ENCODE measurements around the gene HPCAL1.

HPCAL1 gene

DNA sequence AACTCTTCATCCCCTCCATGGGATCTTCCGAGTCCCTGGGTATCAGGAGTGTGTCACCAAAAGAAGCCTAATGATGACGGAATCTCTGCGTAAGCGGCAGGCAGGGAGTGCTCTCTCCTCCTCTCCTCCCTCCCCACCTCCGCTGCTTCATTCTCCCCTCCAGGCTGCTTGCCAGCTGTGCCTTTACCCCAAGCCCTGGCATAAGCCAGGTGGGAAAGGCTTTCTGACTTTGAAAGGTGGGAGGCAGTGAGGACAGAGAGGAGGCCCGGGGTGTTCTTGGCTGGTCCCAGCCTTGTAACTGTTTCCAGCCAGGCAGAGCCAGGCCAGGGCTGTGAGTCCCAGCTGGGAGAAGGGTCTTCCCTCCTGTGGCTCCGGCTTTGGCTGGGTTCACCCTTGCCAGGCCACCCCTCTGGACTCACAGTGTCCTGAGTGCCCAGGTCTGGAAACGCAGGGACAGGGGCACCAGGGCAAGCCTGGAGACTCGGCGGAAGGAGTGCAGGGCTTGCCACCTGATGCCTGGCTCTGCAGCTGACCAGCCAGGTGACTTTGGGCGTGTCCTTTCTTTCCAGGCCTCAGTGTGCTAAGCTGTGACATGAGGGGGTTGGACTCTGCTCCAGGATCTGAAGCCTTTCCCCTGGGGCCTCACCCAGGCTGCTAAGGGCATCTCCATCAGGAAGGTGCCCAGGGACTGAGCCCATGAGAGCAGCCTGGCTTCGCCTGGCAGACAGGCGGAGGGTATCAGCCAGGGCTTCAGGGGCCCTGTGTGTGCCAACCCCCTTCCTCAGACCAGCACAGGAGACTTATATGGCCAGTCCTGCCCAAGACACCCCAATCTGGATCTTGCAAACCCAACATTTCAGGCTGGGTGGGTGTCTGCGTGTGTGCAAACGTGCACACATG is 32.7 kb upstream of the HPCAL1 start:
- DNase-seq = no peak

DNA sequence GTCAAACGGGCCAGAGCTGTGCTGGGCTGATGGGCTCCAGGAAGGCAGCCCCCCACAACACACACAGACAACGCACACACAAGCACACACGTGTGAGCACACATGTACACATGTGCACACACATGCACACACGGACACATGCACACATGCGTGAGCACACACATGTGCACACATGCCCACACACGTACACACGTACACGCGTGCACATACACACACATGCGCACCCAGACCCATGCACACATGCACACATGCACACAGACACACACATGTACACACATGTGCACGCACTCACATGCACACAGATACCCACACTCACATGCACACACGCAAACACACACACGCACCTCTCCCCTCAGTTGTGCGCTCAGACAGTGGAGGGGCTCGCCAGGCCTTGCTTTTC is 31.2 kb upstream of the HPCAL1 start:
- no peak for DNase-seq

DNA sequence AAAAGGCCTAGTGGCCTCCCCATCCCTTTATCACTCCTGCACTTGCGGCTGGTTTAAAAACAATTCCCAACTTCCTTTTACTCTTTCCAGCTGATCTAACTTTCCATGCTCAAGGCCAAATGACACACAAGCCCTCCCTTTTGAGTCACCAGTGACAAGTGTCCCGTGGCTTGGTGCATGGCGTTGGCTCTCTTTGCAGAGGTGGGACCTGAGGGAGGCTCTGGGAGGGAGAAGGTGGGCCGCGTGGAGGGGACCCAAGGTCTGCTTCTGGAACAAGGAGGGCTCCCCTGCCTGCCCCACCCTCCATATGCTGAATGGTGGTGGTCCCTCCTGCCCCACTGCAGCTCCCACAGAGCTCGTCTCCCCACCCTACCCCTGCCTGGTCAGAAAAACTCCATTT is 30.8 kb upstream of the HPCAL1 start:
- DNase-seq = no peak

DNA sequence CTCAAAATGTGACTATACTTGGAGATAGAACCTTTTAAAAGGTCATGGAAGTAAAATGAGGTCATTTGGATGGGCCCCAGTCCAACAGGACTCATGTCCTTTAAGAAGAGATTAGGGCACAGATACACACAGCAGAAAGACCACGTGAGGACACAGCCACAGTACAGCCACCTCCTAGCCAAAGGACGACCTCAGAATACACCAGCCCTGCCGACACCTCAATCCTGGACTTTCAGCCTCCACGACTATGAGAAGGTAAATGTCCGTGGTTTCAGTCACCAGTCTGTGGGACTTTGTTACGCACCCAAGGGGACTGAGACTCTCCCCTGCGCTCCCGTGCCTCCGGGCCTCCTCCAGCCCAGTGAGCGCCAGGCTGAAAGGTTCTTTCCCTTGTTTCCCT is 30.2 kb upstream of the HPCAL1 start:
- DNase-seq = no peak

DNA sequence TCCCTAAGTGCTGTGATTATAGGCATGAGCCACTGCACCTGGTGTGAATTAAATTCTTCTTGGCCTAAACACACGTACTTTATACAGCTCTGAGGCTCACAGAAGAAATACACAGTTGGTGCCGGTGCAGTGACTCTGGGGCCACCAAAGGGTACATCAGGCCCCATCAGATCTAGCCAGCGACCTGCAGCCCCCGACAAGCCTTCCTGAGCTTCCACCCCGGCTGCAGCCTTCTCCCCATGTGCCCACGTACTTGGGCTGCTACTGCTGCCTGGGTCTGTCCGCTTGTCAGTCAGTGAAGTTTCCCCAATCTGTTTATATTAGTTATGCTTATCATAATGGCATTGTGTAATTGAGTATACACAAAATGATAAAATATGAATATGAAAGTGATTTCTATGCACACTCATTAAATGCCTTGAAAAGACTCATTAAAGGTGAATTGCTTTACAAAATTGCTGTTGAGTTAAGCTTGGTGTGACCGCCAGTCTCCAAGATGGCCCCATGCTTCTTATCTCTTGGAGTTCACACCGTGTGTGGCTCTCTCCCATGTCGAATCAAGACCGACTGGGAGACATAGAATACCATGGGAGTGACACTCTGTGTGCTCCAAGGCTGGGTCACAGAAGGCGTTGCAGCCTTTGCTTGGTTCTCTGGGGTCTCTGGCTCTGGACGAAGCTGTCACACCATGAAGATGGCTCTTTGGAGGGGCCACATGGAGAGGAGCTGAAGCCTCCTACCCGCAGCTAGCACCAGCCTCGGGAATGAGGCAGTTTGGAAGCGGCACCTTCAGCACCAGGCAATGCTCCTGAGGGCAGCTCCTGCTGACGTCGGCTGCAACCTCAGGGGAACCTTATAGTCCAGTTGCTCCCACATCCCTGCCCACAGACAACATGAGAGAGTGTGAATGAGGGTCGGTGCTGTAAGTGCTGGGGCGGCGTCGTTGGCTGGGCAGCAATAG is 29.2 kb upstream of the HPCAL1 start:
- no peak for DNase-seq

DNA sequence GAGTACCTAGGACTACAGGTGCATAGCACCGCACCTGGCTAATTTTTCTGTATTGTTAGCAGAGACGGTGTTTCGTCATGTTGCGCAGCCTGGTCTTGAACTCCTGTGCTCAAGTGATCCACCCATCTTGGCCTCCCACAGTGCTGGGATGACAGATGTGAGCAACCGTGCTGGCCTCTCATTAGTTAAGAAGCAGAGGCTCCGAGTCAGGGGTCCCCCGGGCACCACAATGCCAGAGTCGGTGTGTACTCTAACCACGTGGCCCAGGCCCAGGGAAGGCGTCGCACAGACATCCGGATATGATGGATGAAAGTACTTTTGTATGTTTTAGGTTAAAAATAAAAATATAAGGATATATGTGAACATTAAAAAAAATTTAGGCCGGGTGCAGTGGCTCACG is 28.3 kb upstream of the HPCAL1 start:
- no peak for DNase-seq

DNA sequence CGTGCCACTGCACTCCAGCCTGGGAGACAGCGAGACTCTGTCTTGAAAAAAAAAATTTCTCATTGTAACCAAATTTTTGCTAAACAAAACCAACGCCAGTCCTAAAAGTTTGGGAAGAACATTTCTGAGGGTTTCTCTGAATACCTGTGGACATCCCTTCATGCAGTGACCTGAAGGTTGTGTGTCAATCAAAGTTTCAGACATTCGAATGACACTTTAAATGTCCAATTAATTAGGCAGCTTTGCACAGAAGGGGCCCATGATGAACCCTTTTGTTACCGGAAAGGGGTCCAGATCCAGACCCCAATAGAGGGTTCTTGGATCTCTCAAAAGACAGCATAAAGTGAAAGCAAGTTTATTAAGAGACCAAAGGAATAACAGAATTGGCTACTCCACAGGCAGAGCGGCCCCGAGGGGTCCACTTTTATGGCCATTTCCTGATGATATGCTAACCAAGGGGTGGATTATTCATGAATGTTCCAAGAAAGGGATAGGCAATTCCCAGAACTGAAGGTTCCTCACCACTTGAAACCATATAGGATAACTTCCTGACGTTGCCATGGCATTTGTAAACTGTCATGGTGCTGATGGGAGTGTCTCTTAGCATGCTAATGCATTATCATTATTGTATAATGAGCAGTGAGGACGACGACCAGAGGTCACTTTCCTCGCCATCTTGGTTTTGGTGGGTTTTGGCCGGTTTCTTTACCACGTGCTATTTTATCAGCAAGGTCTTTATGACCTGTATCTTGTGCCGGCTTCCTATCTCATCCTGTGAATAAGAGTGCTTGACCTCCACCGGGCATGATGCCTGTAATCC is 27.5 kb upstream of the HPCAL1 start:
- no peak for DNase-seq

DNA sequence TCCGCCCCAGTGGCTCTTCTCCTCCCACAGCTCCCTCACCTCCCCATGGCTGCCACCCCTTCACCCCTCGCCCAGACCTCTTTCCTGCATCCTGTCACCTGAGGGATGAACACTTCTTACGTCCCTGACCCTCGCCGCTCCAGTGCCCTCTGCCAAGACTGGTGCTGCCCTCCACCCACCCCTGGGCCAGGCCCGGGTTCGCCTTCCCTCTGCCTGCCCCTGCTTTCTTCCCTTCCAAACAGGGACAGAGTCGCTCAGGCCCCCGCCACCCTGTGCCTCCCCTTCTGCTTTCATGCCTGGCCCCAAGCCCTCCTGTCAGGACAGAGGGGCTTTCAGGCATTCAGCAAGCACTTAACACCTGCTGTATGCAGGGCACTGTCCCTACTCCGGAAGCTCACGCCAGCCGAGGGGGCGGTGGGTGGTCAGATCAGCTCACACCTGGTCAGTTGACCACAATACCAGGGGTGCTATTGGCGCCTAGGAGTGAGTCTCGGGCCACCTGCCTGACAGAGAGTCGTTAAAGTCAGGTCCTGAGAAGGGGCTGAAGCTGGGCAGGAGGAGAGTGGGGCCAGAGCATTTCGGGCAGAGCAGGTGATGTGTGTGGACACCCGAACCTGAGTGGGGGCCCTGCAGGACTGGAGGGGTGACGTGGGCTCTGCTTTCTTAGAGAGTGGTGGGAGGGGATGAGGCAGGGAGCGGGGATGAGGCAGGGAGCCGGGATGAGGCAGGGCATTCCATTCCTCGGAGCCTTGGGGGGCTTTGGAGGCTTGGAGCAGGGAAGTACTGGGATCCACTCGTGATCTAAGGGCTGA is 26.0 kb upstream of the HPCAL1 start:
- no peak for DNase-seq

DNA sequence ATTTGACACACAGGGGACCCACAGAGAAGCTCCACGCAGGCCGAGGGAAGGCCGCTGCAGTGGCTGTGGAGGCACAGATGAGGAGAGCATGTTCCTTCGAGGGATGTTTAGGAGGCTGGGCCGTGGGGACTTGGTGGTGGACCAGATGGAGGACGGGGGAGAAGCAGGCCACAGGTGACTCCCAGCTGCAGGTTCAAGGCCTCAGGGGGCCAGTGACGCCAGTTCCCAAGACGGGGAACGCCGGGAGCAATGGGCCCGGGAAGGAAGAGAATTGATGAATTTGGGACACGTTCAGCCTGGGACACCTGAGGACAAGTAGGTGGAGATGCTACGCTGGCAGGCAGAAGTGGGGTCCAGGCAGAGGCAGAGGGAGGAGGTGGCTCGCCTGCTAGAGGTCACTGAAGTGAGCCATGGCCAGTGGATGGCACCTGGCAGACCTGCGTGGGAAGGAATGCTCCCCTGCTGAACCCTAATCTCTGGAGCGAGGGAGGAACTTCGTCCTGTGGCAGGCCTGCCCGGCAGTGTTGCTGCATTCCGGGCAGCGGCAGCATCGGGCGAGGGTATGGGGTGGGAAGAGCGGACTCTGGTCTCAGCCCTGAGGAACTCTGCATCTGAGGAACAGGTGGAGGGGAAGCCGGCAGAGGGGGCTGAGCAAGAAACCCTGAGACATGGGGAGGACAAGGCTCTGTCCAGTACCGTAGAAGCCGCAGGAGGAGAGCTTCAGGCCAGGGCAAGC is 25.2 kb upstream of the HPCAL1 start:
- no peak for DNase-seq

DNA sequence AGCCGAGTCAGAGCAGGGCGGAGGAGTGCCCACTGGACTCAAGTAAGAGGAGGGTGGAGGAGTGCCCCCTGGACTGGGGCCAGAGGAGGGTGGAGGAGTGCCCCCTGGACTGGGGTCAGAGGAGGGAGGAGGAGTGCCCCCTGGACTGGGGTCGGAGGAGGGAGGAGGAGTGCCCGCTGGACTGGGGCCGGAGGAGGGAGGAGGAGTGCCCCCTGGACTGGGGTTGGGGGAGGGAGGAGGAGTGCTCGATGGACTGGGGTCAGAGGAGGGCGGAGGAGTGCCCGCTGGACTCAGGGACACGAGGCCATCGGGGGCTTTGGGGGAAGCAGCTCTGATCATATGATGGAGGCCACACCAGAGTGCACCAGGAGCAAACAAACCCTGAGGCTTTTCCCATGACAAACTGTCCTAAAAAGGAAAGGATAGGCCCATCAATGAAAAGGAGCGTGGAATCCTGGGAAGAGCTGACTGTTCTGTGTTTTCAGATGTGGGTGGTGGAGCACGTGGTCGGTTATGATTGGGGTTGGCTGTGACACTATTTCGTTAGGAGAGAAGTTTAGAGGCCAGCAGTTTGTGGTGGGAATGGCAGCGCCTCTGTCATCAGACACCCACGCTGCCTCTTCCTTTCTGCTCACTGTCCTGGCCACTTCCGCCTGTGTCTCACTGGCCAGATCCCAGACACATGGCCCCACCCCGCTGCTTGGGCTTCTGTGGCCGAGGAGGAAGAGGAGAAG is 24.5 kb upstream of the HPCAL1 start:
- DNase-seq = no peak

DNA sequence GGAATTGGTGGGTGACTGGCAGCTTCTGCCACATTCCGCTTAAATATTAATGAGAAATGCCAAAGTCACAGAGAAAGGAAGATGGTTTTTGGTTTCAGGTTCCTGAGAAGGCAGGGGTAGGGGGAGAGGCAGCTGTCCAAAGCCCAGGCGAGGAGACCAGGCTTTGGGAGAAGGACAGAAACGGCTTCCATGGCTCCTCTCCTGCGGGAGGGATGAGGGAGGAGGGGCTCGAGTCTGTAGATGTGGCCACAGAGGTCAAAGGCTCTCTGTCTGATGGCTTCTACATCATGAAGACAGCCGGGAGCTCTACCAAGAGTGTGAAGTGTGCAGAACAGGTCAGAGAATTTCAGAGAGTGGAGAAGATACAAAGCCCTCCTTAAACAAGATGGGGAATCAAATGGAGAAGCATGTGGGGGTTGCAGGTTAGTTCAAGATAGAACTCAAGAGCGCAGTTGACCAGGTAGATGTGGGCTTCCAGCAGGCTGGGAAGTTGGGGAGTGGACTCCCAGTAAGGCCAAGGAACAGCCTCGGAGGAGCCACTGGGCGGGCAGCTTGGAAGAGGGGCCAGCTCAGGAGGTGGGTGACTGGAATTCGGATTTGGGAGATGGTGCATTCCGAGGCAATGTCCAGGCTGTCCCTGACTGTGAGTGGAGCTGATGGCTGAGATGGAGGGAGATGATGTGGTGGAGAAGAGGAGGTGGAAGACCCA is 23.8 kb upstream of the HPCAL1 start:
- DNase-seq = no peak

DNA sequence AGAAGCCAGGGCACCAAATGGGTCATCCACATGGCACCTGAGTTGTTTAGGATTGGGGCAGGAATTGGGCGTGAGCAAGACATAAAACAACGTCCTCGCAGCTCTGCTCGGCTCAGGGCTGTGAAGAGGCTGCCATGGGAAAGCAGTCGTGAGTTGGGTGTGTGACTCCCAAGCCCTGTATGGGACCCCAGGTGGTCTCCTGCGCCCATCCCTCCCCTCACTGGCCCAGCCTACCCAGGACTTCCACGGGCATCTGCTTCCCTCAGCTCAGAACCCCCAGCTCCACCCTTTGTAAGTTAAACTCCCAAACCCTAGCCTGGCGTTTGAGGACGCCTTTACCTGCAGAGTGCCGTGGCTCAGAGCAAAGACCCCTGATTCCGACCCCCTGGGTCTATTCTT is 23.2 kb upstream of the HPCAL1 start:
- DNase-seq = no peak

DNA sequence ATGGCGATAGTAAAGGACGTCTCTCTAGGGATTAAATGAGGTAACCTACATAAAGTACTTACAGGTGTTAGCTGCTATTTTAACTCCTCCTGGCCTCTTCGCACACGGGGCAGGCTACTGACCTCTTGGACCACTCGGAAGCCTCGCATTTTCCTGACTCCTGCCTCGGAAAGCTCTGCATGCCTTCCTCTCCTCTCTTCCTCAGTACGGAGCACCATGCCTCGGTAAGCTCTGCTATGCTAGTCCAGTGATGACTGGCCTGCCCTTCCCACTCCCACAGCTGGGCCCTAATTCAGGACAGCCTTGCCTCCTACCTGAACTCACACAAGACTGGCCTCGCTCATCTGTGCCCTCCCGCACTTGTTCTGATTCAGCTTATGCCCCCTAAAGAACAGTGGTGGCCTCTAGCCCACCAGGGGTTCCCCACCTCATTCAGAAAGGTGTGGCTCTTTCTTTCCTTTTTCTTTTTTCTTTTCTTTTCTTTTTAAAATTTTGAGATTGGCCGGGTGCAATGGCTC is 22.7 kb upstream of the HPCAL1 start:
- no peak for DNase-seq

DNA sequence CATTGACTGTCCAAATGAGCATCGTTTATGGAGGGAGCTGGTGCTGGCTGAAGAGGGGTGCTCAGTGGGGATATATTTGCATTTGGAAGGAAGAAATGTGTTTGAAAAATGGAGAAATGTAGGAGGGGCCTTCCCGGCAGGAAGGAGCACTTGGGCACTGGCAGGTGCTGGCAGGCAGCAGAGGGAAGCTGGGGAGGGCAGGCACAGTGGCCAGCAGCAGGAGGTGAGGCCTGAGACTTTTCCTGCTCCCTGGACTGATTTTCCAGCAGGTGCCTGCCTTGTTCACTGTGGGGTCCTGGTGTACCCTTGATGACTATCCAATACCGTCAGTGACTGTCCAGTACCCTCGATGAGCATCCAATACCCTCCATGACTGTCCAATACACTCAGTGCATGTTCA is 20.8 kb upstream of the HPCAL1 start:
- no peak for DNase-seq

DNA sequence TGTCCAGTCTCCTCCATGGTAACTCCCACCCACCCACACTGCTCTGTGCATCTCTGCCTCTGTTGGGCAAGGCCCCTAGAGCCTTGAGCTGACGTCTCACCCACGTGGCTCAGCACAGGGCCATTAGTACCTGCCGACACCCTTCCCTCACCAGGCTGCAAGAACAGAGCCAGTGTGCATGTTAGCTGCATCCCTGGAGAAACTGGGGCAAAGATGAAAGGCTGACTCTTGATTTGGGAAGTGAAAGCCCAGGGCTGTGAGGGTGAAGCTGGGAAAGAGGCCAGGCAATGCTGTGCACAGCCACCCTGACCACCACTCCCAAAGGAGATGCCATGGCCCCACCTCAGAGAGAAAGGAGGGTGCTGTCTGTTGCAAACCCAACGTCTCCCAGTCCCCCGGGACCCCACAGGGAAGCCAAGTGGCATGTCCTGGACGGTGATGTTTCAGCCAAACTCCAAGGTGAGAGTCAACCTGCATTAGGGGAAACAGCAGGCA is 20.0 kb upstream of the HPCAL1 start:
- no peak for DNase-seq

DNA sequence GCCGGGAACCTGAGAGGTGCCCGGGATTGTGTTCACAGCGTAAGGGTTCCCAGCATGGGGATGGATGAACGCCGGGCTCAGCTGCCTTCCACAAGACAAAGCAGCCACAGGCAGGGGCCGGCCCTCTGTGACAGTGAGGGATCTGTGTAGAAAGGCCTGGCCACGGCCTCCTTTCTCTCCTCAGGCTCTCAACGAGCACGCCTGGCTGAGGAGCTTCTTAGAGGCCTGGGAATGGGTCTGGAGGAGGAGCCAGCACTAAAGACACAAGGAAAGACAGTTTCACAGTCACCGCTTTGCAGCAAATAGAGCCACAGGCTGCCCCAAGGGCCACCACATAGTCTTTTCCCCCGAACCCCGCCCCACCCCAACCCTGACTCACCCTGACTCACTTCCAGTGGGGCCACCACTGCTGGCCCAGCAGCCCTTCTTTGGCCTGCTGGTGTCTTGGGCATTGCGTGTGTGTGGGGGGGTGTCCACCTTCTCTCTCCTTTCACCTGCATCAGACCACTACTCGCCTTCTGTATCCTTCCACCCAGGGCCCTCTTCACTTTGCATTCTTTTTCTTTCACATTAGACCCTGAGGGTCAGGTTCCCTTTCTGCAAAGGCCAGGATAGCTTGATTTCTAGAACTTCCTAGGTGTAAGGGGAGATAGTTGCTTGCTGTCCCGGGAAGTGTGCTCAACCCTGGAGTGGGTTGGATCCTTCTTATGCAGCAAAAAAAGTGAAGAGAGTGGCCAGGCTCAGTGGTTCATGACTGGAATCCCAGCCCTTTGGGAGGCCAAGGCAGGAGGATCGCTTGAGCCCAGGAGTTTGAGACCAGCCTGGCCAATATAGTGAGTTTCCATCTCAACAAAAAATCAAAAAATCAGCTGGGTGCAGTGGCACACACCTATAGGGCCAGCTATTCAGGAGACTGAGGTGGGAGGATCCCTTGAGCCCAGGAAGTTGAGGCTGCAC is 19.3 kb upstream of the HPCAL1 start:
- DNase-seq = no peak

DNA sequence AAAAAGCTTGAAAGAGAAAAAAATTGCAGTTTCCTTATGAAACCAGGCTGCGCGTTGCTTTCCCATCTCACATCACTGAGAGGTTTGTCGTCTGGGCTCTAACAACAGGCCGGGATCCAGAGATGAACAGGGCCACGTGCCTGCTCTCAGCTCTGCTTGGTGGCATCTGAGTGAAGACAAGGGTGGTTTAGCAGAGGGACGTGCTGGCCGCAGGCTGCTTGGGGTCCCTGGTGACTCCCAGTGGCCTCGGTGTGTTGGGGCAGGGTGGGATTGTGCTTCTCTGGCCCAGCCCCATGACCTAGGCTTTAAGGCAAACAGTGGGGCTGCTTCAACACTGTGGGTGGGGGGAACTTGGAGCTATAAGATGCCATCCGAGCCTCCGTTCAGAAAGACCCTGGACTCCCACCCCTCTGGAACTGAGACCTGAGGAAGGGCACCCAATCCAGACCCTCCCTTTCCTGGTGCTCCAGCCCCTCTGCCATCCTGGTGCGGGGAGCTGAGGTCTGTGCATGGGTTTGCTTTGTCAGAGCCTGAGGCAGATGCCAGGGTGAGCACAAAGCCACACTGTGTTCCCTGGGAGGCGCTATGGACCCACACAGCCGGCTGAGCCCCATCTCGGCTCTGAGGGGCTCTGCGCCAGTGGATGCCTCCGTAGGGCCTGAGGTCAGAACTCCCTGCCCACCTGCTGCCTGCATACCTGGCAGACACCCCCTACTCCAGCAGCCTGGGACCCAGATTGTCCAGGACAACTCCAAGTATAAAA is 18.4 kb upstream of the HPCAL1 start:
- DNase-seq = no peak

DNA sequence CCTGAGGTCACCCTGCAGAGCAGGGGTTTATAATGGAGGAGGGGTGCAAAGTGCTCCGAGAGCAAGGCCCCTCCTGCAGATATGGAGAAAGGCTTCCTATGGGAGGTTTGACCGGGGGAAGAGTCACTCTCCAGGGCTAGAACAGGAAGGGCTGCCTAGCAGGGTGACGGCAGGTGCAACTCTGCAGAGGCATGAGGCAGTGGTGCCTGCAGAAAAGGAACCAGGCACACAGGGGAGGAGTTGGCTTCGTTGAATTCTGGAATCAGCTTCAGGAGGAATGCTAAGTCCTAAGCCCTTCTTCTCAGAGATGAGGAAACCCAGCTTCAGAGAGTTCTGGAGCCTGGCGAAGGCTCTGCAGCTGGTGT is 17.5 kb upstream of the HPCAL1 start:
- DNase-seq = no peak
